K562 (cell line): Measurements from ENCODE around the gene TEX52. TPM values are rescaled to one million over a fixed set of nuclear protein-coding genes. Genes with fewer than 3 reads are reported as not detected.

Source experiments
- JUNB ChIP-seq: fragments of 450-650 bp; formaldehyde crosslinking; conservative IDR thresholded peaks from 2 replicates; pipeline ENCODE4 v1.4.0; 2020; ENCODE audit warnings: mild to moderate bottlenecking
- RUNX1 ChIP-seq: sonication (generic); IDR thresholded peaks from 2 replicates; pipeline ENCODE4 v1.6.1; 2016; ENCODE audit warnings: antibody characterized with exemption, low read depth
- TGIF2 ChIP-seq: sonication (generic); formaldehyde crosslinking; IDR thresholded peaks from 2 replicates; pipeline ENCODE4 v1.8.1; 2022; ENCODE audit warnings: mild to moderate bottlenecking, missing genetic modification reagents, moderate library complexity
- THRAP3 ChIP-seq: fragments of 450-650 bp; IDR thresholded peaks from 2 replicates; pipeline ENCODE4 v1.6.1; 2016; ENCODE audit warnings: mild to moderate bottlenecking, inconsistent platforms, borderline replicate concordance
- ZNF324 ChIP-seq: fragments of 250-450 bp; sonication (Bioruptor Pico); IDR thresholded peaks from 2 replicates; pipeline ENCODE4 v1.4.0; 2020; ENCODE audit warnings: mild to moderate bottlenecking
- ZNF584 ChIP-seq: fragments of 200-800 bp; sonication (Bioruptor generic); IDR thresholded peaks from 2 replicates; pipeline ENCODE4 v1.6.1; 2016; ENCODE audit warnings: low read depth, mild to moderate bottlenecking, missing genetic modification characterization, missing compliant biosample characterization
- ZNF589 ChIP-seq: fragments of 200-800 bp; sonication (Bioruptor generic); IDR thresholded peaks from 2 replicates; pipeline ENCODE4 v1.6.1; 2016; ENCODE audit warnings: low read depth, missing genetic modification characterization, missing compliant biosample characterization
- polyA plus RNA-seq, 8 experiments: library from polyadenylated mRNA; depleted of rRNA in 4 of 8; stranded (reverse) in 5 of 8; unstranded in 3 of 8; fragments of >200 nt; fragmentation: Nextera tagmentation in 2 of 8; fragmentation: Illumina TruSeq in 1 of 8; extraction: Ambion mirVana in 2 of 8; extraction: Trizol in 1 of 8; gene quantifications; 2 replicates each; pipeline versions ENCODE4 v1.2.1 to v1.2.3, GENCODE V29; 2011 to 2014; ENCODE audit warnings: inconsistent platforms in 1 of 8, missing spikeins in 1 of 8
- total RNA-seq, 7 experiments: library from RNA; depleted of rRNA in 6 of 7; stranded (reverse); fragments of >200 nt in 6 of 7; fragmentation: Illumina TruSeq in 2 of 7; extraction: Trizol in 2 of 7; gene quantifications; 2 replicates each; pipeline versions ENCODE4 v1.2.1 to v1.2.3, GENCODE V29; 2011 to 2021; ENCODE audit warnings: low replicate concordance in 1 of 7
- TF ChIP-seq, protein P1 (sequence below): fragments of 450-650 bp; IDR thresholded peaks from 2 replicates; pipeline ENCODE4 v1.6.1; 2016; ENCODE audit warnings: mild to moderate bottlenecking, moderate library complexity
- TF ChIP-seq, protein P2 (sequence below): sonication (generic); formaldehyde crosslinking; IDR thresholded peaks from 2 replicates; pipeline ENCODE4 v1.8.1; 2023; ENCODE audit warnings: mild to moderate bottlenecking, missing genetic modification reagents

TEX52 gene
- total and polyA plus RNA-seq, 9 of the 15 experiments (the other 6 are each of a cell fraction or from before 2014, with no cell fraction given), result not detected

DNA sequence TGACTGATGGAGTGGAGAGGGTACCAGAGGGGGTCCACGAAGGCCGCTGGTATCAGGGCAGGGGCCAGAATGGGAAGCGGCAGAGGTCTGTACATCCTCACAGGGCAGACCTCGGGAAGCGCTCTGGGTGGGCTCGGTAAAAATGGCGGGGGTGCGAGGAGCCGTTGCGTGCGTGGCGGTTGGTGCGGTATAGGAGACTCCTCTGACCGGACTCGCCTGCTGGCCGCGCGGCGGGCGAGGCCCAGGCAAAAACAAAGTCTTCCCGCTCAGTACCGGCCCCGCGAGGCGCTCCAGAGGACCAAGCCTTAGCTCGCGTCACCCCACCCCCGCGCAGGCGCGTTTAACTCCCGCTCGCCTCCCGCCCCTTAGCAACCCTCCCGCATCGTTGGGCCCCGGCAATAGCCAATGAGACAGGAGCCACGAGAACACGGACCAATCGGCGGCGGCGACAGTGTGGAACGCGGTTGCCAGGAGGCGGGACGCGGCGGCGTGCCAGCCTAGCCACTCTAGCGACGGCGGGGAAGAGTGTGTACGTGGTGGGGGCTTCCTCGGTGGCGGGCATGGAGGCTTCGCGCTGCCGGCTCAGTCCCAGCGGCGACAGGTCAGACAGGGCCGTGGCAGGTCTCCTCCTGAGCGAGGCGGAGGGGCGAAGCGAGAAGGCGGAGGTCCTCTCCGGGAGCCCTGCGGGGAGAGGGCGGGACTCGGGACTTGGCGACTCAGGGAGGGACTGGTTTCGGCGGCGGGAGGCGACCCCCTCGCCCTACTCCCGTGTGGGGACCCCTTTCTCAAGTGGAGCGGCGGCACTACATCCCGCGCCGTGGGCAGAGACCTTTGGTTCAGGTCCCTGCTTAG is 33.8 kb upstream of the TEX52 start, which contains the start of gene TULP3 (continued):
- TF ChIP-seq, protein P1, sequence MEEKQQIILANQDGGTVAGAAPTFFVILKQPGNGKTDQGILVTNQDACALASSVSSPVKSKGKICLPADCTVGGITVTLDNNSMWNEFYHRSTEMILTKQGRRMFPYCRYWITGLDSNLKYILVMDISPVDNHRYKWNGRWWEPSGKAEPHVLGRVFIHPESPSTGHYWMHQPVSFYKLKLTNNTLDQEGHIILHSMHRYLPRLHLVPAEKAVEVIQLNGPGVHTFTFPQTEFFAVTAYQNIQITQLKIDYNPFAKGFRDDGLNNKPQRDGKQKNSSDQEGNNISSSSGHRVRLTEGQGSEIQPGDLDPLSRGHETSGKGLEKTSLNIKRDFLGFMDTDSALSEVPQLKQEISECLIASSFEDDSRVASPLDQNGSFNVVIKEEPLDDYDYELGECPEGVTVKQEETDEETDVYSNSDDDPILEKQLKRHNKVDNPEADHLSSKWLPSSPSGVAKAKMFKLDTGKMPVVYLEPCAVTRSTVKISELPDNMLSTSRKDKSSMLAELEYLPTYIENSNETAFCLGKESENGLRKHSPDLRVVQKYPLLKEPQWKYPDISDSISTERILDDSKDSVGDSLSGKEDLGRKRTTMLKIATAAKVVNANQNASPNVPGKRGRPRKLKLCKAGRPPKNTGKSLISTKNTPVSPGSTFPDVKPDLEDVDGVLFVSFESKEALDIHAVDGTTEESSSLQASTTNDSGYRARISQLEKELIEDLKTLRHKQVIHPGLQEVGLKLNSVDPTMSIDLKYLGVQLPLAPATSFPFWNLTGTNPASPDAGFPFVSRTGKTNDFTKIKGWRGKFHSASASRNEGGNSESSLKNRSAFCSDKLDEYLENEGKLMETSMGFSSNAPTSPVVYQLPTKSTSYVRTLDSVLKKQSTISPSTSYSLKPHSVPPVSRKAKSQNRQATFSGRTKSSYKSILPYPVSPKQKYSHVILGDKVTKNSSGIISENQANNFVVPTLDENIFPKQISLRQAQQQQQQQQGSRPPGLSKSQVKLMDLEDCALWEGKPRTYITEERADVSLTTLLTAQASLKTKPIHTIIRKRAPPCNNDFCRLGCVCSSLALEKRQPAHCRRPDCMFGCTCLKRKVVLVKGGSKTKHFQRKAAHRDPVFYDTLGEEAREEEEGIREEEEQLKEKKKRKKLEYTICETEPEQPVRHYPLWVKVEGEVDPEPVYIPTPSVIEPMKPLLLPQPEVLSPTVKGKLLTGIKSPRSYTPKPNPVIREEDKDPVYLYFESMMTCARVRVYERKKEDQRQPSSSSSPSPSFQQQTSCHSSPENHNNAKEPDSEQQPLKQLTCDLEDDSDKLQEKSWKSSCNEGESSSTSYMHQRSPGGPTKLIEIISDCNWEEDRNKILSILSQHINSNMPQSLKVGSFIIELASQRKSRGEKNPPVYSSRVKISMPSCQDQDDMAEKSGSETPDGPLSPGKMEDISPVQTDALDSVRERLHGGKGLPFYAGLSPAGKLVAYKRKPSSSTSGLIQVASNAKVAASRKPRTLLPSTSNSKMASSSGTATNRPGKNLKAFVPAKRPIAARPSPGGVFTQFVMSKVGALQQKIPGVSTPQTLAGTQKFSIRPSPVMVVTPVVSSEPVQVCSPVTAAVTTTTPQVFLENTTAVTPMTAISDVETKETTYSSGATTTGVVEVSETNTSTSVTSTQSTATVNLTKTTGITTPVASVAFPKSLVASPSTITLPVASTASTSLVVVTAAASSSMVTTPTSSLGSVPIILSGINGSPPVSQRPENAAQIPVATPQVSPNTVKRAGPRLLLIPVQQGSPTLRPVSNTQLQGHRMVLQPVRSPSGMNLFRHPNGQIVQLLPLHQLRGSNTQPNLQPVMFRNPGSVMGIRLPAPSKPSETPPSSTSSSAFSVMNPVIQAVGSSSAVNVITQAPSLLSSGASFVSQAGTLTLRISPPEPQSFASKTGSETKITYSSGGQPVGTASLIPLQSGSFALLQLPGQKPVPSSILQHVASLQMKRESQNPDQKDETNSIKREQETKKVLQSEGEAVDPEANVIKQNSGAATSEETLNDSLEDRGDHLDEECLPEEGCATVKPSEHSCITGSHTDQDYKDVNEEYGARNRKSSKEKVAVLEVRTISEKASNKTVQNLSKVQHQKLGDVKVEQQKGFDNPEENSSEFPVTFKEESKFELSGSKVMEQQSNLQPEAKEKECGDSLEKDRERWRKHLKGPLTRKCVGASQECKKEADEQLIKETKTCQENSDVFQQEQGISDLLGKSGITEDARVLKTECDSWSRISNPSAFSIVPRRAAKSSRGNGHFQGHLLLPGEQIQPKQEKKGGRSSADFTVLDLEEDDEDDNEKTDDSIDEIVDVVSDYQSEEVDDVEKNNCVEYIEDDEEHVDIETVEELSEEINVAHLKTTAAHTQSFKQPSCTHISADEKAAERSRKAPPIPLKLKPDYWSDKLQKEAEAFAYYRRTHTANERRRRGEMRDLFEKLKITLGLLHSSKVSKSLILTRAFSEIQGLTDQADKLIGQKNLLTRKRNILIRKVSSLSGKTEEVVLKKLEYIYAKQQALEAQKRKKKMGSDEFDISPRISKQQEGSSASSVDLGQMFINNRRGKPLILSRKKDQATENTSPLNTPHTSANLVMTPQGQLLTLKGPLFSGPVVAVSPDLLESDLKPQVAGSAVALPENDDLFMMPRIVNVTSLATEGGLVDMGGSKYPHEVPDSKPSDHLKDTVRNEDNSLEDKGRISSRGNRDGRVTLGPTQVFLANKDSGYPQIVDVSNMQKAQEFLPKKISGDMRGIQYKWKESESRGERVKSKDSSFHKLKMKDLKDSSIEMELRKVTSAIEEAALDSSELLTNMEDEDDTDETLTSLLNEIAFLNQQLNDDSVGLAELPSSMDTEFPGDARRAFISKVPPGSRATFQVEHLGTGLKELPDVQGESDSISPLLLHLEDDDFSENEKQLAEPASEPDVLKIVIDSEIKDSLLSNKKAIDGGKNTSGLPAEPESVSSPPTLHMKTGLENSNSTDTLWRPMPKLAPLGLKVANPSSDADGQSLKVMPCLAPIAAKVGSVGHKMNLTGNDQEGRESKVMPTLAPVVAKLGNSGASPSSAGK, result peak; percentile 95
- TF ChIP-seq TGIF2 (CRISPR knock-in tag), result no peak
- no peak for TF ChIP-seq ZNF324 (CRISPR knock-in tag)
- TF ChIP-seq ZNF589 (CRISPR knock-in tag), result no peak
- no peak for TF ChIP-seq RUNX1
- no peak for TF ChIP-seq THRAP3
- TF ChIP-seq, protein P2, sequence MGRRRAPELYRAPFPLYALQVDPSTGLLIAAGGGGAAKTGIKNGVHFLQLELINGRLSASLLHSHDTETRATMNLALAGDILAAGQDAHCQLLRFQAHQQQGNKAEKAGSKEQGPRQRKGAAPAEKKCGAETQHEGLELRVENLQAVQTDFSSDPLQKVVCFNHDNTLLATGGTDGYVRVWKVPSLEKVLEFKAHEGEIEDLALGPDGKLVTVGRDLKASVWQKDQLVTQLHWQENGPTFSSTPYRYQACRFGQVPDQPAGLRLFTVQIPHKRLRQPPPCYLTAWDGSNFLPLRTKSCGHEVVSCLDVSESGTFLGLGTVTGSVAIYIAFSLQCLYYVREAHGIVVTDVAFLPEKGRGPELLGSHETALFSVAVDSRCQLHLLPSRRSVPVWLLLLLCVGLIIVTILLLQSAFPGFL, result no peak
- no peak for TF ChIP-seq JUNB
- no peak for TF ChIP-seq ZNF584 (CRISPR knock-in tag)
